GM19463 (cell line): ENCODE results near the gene USP22.

Experiments used
- ATAC-seq: cut with Tn5 transposase; IDR thresholded peaks from one replicate; pipeline ENCODE4 v1.9.1; 2021; ENCODE audit warnings: mild to moderate bottlenecking, moderate library complexity; ENCODE audit not compliant: unreplicated experiment

The USP22 gene

DNA sequence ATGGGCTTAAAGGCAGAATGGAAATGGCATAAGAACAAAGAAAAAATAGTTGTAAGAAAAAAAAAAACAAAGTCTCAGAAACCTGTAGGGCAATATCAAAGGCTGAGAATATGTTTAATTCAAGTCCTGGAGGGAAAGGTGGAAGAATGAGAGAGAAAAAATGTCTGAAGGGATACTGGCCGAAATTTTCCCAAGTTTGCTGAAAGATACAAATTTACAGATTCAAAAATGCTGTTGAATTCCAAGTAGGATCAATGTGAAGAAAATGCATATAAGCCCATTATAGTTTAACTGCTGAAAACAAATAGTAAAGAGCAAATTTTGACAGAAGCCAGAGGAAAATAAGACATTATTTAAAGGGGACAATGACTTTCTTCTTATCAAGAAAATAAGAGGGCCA is 6.6 kb upstream of the USP22 start:
- ATAC-seq = no peak

DNA sequence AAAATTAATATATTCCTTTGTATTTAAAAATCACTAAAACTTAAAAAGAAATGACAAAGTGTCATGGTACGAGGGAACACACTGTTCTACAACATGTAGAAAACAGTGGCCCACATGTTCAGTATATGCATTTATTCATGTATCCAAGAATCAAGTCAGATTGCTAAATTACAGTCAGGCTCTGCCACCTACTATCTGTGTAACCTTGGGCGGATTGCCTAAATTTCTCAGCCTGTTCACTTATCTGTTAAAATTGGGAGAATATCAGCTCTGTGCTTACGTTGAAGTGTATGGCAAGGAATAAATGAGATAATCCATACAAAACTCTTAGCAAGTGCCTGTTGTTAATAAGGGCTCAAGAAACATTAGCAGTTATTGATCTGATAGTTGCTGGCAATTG is 3.4 kb upstream of the USP22 start:
- no peak for ATAC-seq

DNA sequence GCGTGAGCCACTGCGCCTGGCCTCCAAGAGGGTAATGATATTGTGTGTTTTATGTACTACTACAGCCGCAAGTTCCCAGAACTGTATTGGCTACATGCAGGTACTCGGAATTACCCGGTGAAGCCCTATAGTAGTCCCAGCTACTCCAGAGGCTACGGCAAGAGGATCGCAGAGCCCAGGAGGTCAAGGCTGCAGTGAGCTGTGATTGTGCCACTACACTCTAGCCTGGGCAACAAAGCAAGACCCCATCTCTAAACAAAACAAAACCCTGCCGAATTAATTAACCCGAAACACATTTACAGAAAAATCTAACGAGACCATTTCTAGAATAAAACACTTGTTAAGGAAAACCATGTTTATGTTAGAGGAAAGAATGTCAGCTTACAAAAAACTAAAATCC is 2.2 kb upstream of the USP22 start:
- no peak for ATAC-seq

DNA sequence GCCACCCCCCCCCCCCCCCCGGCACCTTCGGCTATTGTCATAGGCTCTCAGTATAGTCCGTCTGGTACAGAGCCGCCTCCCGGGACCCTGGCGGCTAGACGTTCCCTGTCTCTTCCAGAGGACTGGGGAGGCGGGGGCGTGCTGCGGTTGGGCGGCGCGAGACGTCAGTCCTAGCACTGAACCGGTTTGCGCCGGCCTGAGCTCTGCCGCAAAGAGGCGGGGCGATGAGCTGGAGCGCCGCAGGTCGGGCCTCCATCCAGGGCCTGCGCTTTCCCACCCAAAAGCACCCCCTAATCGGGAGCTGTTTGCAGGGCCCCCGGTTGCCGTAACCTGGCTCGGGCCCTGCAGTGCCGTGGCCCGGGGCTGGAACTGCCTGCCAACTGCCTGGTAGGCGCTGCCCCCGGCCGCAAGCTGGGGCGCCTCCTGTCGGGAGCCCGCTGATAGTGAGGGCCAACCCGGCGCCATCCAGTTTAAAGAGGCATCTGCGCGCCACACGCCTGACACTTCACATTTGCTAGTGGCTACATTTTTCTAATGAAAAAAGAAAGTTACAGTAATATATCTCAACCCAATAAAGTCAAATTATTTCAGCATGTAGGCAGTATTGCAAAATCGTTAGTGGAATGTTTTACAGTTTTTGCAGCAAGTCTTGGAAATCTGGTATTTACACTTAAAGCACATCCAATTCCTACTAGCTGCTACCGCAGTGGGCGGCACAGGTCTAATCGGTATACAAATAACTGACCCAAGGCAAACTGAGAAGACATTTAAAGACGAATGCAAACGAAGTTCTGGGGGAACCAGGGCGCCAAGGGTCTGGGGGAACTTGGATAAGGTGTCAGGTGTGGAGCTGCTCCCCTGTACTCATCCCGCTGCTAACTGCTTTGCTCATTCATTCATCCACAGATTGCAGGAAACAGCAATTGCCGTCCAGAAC is 753 bp upstream of the USP22 start:
- peak; percentile 86 for ATAC-seq

DNA sequence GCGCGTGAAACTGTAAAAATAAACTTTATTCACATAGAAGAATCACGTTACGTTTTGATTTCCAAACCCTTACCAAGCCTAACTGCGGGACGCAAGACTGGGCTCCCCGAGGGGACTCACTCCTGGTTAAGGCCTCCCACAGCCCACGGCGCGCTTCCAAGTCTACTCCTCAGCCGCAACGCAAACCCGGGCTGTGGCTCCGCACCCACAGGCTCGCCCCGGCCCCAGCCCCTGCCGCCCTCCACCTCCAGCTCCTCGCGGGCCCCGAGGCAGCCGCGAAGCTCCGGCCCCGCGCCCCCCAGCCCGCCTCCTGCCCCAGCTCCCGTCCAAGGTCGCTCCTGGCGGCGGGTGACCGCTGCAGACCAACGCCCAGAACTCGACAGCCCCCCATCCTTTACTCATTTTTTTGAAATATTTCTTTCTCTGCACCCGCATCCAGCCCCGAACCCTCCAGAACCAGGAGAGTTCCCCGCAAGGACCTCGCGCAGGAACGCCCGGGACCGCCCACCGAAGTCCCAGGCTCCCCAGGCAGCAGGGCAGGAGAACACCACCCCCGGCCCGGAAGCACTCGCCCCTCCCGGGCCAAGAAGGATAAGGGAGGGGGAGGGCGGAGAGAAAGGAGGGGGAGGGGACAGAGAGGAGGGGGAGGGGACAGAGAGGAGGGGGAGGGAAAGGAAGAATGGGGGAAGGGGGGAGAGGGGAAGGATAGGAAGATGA is 912 bp downstream of the USP22 start:
- ATAC-seq = peak; percentile 19

DNA sequence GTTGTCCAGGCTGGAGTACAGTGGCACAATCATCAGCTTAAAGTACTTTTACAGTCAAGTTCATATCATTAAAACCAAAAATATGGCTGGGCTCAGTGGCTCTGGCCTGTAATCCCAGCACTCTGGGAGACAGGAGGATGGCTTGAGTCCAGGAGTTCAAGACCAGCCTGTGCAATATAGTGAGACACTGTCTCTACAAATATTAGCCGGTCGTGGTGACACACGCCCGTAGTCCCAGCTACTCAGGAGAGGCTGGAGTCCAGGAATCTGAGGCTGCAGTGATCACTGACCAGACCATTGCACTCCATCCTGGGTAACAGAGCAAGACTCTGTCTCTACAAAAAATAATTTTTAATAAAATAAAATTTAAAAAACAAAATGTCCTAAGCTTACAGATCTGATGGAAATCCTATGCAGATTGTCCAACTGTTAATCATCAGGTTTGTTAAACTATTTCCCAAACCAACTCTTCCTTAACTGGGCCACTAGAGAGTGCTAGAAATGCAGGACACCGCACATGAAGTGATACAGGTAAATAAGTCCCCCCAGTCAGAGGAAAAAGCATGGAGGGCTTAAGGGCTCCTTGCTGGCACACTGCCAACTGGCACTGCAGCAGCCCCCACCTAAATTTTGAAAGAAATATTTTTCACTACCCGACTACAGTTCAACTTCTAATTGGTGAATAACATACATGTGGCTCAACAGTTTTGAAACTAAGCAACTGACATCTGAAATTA is 2.8 kb downstream of the USP22 start:
- ATAC-seq = no peak

DNA sequence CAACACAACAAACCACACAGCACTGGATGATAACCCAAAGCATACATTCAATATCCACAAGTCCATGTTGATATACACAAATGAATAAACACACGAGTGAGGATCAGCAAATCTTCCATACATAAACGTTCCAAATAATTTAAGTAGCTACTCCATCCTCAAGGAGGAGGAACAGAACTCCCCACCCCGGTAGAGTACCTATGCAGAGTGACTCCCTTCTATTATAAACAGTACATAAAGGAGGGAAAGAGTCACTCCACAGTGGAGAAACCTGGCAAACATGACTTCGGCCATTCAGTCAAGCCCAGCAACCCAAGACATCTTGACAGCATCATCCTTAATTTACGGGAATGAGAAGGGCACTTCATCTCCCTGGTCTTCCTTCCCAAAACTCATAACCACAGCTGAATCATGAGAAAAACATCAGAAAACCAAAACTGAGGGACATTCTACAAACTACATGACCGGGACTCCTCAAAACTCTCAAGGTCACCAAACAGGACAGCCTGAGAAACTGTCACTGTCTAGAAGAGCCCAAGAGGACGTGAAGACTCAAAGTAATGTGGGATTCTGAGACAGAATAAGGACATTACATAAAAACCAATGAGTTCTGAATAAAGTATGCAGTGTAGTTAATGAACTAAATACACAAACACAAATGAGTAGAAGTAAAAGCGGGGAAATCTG is 5.6 kb downstream of the USP22 start:
- ATAC-seq = no peak

DNA sequence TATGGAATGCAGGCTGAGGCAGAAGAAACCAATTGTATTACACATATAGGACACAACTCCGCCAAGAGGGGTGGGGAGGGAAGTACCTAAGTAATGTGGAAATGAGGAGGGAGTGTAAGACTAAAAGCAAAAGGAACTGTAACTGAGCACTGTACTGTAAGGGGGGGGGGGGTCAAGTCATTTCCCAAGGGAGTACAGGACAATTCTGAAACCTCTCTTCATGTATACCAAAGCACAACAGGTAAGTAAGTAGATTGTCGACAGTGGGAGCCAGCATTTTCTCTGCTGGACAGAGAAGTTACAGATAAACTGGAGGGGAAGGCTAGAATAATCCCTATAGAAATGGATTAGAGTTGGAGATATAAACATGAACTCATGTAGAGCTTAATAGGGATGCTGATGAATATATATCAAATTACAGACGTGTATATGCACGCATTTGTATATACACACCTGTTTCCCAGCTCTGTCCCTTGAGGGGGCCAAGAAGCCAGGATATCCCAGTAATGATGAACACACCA is 6.4 kb downstream of the USP22 start:
- no peak for ATAC-seq

DNA sequence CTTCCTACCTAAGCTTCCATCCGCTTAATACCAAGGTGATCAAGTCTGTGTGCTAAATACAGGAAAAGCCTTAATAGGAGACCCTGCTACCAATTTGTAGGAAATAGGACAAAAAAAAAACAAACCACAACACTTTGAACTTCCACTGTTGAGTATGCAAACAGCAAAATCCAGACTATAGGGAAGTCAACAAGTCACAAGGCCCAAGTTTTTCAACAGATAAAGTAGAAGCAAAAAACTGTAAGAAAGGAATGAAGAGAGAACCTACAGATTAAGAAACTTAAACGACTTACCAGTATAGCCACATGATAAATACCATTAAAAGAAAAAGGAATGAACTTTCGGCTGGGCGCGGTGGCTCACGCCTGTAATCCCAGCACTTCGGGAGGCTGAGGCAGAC is 7.4 kb downstream of the USP22 start:
- no peak for ATAC-seq

DNA sequence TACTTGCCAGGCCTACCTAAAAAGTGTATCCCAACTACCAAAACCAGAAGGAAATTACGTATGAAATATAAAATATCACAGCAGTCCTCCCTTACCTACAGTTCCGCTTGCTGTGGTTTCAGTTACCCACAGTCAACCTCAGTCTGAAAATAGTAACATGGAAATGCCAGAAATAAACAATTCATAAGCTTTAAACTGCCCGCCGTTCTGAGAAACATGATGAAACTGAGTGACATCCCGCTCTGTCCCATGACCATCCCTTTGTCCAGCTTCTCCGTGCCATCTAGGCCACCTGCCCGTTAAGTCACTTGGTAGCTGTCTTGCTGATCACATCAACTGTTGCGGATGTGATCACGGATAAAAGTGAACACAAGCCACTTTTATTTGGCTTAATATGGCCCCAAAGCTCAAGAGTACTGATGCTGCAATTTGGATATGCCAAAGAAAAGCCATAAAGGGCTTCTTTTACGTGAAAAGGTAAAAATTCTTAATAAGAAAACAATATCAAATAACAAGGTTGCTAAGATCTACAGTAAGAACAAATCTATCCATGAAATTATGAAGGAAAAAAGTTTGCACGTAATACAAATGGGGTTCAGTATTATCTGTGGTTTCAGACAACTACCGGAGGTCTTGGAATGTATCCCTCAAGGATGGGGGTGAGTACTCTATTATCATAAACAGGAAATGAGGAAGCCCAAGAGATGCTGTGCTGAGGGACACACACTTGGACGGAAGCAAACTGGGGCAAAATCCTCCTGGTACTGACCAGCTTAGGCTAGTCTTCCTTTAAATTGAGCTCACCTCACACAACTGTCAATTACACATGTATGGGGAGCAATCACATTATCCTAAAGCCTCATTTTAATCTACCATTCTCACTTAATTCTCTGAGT is 8.2 kb downstream of the USP22 start:
- peak; percentile 71 for ATAC-seq

DNA sequence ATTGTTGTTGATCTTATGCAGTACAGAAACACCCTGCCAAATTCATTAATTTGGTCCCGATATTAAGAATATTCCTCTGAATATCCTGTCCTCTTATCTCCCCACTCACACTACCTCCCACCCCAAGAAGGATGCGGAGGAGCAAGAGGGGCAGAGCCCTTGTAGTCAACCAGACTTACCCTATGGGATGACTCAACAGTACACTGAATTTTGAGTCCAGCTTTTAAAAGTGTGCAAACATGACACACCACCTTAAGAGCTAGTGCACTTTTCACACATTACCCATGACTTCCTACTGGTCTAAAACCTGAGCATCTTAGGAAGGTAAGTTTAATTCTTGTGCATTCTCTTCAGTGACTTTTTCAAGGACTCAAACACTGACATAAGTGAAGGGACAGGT is 9.5 kb downstream of the USP22 start:
- no peak for ATAC-seq

DNA sequence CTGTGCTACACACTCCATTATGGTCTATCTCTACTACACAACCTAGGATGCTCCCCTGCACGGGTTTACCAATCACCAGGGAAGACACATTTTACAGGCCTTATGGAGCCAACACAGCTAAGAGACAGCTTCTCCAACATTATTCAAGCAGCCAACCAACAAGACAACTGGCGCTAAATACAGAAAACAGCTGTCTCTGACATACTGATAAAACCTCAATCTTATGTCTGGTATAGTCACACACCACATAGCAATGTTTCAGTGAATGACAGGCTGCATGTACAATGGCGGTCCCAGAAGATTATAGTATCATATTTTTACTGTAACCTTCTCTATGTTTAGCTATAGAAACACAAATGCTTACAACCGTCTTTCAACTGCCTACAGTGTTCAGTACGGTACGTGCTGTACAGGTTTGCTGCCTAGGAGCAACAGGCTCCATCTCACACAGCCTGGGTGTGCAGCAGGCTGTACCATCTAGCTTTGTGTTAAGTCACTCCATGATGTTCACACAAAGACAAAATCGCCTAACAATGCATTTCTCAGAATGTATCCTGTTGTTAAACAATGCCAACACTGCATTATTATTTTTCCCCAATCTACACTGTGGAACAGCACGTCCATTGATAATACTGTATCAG is 10.9 kb downstream of the USP22 start:
- no peak for ATAC-seq

DNA sequence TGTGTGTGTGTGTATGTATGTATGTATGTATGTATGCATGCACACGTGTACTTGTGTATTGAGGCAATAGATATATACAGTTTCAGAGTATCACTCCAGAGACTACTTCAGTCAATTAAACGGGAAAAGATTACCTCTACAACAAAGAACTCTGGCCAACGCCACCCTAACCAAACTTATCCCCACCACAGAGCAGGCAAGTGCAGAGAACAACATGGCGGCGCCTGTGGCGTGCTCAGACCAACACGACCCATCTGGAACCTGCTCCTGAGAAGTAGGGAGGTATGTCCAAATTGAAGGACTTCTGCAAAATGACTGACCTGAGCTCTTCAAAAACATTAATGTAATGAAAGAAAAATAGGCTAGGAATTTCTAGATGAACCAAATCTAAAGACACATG is 12.4 kb downstream of the USP22 start:
- ATAC-seq = no peak

DNA sequence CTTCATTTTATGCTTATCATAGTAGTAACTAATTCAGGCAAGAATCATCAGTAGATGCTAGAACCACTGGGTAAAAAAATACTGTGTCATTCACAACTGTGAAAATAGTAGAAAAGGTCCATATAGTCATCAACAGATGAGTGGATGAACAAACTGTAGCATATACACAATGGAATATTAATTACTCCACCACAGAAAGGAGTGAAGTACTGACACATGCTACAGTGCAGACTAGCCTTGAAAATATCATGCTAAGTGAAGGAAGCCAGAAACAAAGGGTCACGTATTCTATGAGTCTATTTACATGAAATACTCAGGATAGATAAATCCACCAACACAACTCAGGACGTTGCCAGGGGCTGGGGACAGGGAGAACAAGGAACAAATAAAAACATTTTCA is 13.3 kb downstream of the USP22 start:
- no peak for ATAC-seq

DNA sequence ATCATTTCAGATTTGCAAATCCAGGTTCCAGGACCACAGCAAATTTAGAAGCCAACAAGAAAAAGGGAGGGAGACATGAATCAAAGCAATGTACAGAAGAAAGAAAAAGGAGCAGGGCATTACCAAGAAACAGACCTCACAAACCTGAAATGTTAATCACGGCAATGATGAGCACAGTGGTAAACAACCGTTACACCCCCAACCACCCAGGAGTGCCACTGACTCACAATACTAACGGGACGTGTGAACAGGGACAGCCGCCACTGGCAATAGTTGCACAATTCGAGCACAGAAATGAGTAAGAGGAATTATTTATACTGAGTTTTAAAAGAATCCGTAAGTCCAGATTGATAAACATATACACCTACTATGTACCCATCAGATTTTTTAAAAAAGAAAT is 13.8 kb downstream of the USP22 start:
- ATAC-seq = no peak

DNA sequence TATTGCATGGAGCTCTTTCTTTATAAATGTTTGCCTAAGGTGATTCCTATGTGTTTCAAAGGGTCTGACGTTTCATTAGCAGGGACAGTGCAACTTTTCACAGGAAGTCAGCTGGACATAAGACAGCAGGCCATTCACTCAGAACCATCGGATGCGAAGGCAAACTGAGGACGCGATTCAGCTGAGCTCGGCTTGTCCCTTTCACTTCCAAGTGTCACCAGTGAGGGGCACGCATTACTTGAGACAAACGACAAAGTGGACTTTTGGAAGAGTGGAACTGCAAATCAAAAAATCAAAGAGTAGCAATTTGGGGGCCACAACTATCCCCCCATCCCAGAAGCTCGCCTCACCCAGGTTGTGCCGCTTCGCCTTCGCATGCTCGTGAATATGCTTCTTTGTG is 14.6 kb downstream of the USP22 start:
- no peak for ATAC-seq

DNA sequence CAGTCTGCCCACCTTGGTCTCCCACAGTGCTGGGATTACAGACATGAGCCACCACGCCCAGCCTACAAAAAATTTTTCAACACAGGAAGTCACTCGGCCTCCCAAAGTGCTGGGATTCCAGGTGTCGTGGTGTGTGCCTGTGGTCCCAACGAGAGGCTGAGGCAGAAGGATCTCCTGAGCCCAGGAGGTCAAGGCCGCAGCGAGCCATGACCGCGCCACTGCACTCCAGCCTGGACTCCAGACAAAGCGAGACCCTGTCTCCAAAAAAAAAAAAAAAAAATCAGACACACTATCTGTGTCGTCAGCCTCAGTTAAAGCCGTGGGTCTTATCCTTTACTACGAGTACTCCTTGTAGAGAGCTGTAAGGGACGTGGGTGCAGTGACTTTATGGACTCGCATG is 15.8 kb downstream of the USP22 start:
- ATAC-seq = no peak

DNA sequence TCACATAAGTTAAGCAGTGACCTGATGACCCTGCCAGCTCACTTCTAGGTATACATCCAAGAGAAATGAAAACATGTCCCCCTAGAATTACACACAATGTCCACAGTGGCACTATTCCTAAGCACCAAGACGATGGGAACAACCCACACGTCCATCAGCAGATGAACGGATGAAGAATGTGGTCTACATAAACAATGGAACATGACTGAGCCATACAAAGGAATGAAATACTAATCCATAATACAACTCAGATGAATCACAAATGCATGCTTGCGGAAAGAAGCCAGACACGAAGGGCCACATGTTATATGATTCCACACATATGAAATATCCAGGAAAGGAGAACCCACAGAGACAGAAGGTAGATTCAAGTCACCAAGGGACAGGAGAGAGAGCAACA is 17.4 kb downstream of the USP22 start:
- ATAC-seq = no peak

DNA sequence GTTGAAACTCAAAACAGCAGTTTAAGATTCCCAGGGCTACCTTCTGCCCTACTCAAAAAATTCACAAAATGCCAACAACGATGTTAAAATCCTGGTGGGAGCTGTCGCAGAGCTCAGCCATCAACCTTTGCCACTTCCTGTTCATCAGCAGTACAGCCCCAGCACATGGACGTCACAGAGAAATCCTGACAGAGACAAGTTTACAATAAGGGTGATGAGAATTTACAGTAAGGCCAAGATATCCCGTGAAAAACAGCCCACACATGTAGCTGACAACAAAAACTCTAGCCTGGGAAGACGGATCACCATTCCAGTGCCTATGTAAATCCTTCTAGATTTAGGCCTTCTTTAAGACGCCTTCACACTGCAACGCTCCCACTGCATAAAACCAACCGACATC is 18.8 kb downstream of the USP22 start:
- no peak for ATAC-seq
